Vagina (tissue), 2 donors: Measurements from ENCODE around the gene RNF8.

ENCODE experiments used
- CTCF ChIP-seq, 3 experiments: fragments of 450-650 bp in 2 of 3; fragments of 200-600 bp in 1 of 3; sonication (generic) in 1 of 3; IDR thresholded peaks; one replicate each; pipeline ENCODE4 v1.5.1; 2017 to 2019; ENCODE audit warnings: antibody characterized with exemption in 3 of 3, mild to moderate bottlenecking in 2 of 3, moderate library complexity in 2 of 3
- POLR2AphosphoS5 ChIP-seq, 2 donors: sonication (generic); formaldehyde crosslinking; IDR thresholded peaks; one replicate each; pipeline ENCODE4 v1.9.0; 2017; ENCODE audit warnings: antibody characterized with exemption in 2 of 2, mild to moderate bottlenecking in 2 of 2, low read depth in 1 of 2; ENCODE audit not compliant: insufficient read depth in 1 of 2

DNA sequence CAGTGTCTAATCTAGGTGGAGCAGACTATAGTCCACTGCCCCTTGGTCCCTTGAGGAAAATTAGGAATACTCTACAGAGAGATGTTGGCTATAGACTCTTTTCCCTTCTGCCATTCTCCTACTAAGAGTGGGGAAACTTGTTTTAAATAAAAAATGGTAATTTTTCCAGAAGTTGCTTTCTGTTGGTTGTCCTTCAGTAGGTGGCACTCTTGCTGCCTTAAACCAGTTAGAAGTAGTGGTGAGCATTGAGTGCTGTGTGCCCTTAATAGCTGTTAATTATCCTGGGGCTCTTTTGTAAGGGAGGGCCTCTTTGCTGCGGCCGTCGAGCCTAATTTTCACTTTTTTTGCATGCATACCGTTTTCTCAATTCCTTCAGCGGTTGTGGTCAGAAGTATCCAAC lies 82.0 kb downstream of the RNF8 start:
- TF ChIP-seq CTCF (IDR thresholded peaks at IDR 0.05) (no peak), POLR2AphosphoS5 (IDR thresholded peaks at IDR 0.05; ENCODE audit: insufficient read depth in 1 of 2, low read depth in 1 of 2) (no peak)
